SK-N-SH (cell line): ENCODE results near the gene C12orf50. TPM values are rescaled to one million over a fixed set of nuclear protein-coding genes. Genes with fewer than 3 reads are reported as not detected.

Experiments used
- CTCF ChIA-PET: fragments of 300-600, 350-600 bp; formaldehyde crosslinking; extraction: SDS; loops from one replicate; lab custom pipeline; 2021; lab: Yijun Ruan, JAX
- POLR2A ChIA-PET: fragments of 350-600 bp; sonication (Branson Sonifier 250); formaldehyde crosslinking; extraction: SDS; loops from one replicate; lab custom pipeline; 2020; ENCODE audit warnings: antibody characterized with exemption, inconsistent platforms; lab: Yijun Ruan, JAX
- DNase-seq: peaks from one replicate; pipeline ENCODE4 v3.0.0; 2012
- H2AFZ ChIP-seq: fragments of 200-600 bp; sonication (generic); 2 replicates; pipeline ENCODE4 v1.8.1; 2016; ENCODE audit warnings: antibody characterized with exemption, mild to moderate bottlenecking, low read depth
- H3F3A ChIP-seq: fragments of 200-600 bp; sonication (generic); replicated peaks from 2 replicates; pipeline ENCODE3; 2016; ENCODE audit warnings: antibody characterized with exemption, mild to moderate bottlenecking; ENCODE audit not compliant: insufficient read depth
- H3K27ac ChIP-seq, 2 experiments: fragments of 200-500 bp in 1 of 2; fragments of 200-600 bp in 1 of 2; sonication (Bioruptor generic) in 1 of 2; sonication (generic), shearing (Covaris generic) in 1 of 2; 2 replicates each; pipeline versions ENCODE4 v1.5.1 to v1.6.1; 2014 to 2016; ENCODE audit warnings: low read depth in 2 of 2, inconsistent platforms in 1 of 2, low read length in 1 of 2, mild to moderate bottlenecking in 1 of 2, mixed read lengths in 1 of 2
- H3K27me3 ChIP-seq: fragments of 200-600 bp; sonication (generic), shearing (Covaris generic); 2 replicates; pipeline ENCODE4 v1.6.1; 2016; ENCODE audit warnings: mixed run types; ENCODE audit not compliant: insufficient read depth
- H3K36me3 ChIP-seq, 2 experiments: fragments of 200-500 bp in 1 of 2; fragments of 200-600 bp in 1 of 2; sonication (Bioruptor generic) in 1 of 2; sonication (generic) in 1 of 2; replicated peaks in 1 of 2; 2 replicates each; pipeline versions ENCODE3 to v1.5.1; 2014 to 2016; ENCODE audit warnings: low read length in 1 of 2, mild to moderate bottlenecking in 1 of 2; ENCODE audit not compliant: insufficient read depth in 2 of 2, control insufficient read depth in 1 of 2
- H3K4me1 ChIP-seq, 2 experiments: fragments of 200-500 bp in 1 of 2; fragments of 200-600 bp in 1 of 2; sonication (Bioruptor generic) in 1 of 2; sonication (generic), shearing (Covaris generic) in 1 of 2; 2 replicates each; pipeline versions ENCODE4 v1.5.1 to v1.6.1; 2014 to 2016; ENCODE audit warnings: low read depth in 1 of 2, low read length in 1 of 2, mixed run types in 1 of 2; ENCODE audit not compliant: insufficient read depth in 2 of 2, control insufficient read depth in 1 of 2
- H3K4me2 ChIP-seq: fragments of 200-600 bp; sonication (generic), shearing (Covaris generic); 2 replicates; pipeline ENCODE4 v1.6.1; 2017; ENCODE audit warnings: mixed run types
- H3K4me3 ChIP-seq, 2 experiments: fragments of 200-500 bp in 1 of 2; fragments of 200-600 bp in 1 of 2; sonication (Bioruptor generic) in 1 of 2; sonication (generic), shearing (Covaris generic) in 1 of 2; 2 replicates each; pipeline versions ENCODE4 v1.5.1 to v1.8.1; 2014 to 2016; ENCODE audit warnings: low read depth in 2 of 2, inconsistent platforms in 1 of 2, low read length in 1 of 2, mild to moderate bottlenecking in 1 of 2, mixed read lengths in 1 of 2, moderate library complexity in 1 of 2
- H3K79me2 ChIP-seq: fragments of 200-600 bp; sonication (generic); 2 replicates; pipeline ENCODE4 v1.8.1; 2017; ENCODE audit warnings: mild to moderate bottlenecking; ENCODE audit not compliant: insufficient read depth
- H3K9ac ChIP-seq: fragments of 200-600 bp; sonication (generic); 2 replicates; pipeline ENCODE4 v1.6.1; 2017; ENCODE audit warnings: mixed run types
- H3K9me2 ChIP-seq: fragments of 200-600 bp; sonication (generic); 2 replicates; pipeline ENCODE4 v1.6.1; 2017; ENCODE audit warnings: mixed run types
- H3K9me3 ChIP-seq: fragments of 200-600 bp; sonication (generic); 2 replicates; pipeline ENCODE4 v1.6.1; 2017; ENCODE audit warnings: mixed run types, mild to moderate bottlenecking, moderate library complexity
- H4K20me1 ChIP-seq: fragments of 200-600 bp; sonication (generic); 2 replicates; pipeline ENCODE4 v1.6.1; 2017; ENCODE audit warnings: mild to moderate bottlenecking, mixed run types; ENCODE audit not compliant: insufficient read depth
- CHD2 ChIP-seq: fragments of 150-350 bp; IDR thresholded peaks from 2 replicates; pipeline ENCODE4 v1.6.1; 2018; ENCODE audit warnings: low read length; ENCODE audit not compliant: partially characterized antibody
- FOSL2 ChIP-seq: IDR thresholded peaks from 2 replicates; pipeline ENCODE4 v1.4.0; 2012; ENCODE audit warnings: low read depth, mild to moderate bottlenecking, moderate library complexity, borderline replicate concordance
- FOXJ3 ChIP-seq: sonication (generic); formaldehyde crosslinking; IDR thresholded peaks from 2 replicates; pipeline ENCODE4 v1.5.1; 2020; ENCODE audit warnings: mild to moderate bottlenecking, missing genetic modification reagents
- FOXM1 ChIP-seq: IDR thresholded peaks from 2 replicates; pipeline ENCODE4 v1.4.0; 2012; ENCODE audit warnings: low read depth, mild to moderate bottlenecking
- GATA2 ChIP-seq: sonication (generic); formaldehyde crosslinking; IDR thresholded peaks from 2 replicates; pipeline ENCODE4 v1.5.0; 2020; ENCODE audit warnings: mild to moderate bottlenecking, missing genetic modification reagents
- NFIC ChIP-seq: IDR thresholded peaks from 2 replicates; pipeline ENCODE4 v1.4.0; 2012; ENCODE audit warnings: borderline replicate concordance
- RAD21 ChIP-seq: IDR thresholded peaks from 2 replicates; pipeline ENCODE4 v1.6.1; 2012; ENCODE audit warnings: mild to moderate bottlenecking, low read length
- RCOR1 ChIP-seq: fragments of 150-350 bp; IDR thresholded peaks from 2 replicates; pipeline ENCODE4 v1.6.1; 2017; ENCODE audit warnings: antibody characterized with exemption, low read length
- RXRA ChIP-seq: IDR thresholded peaks from 2 replicates; pipeline ENCODE4 v1.4.0; 2012; ENCODE audit warnings: low read depth, mild to moderate bottlenecking, borderline replicate concordance
- TEAD4 ChIP-seq: IDR thresholded peaks from 2 replicates; pipeline ENCODE4 v1.4.0; 2012; ENCODE audit warnings: mild to moderate bottlenecking, borderline replicate concordance; ENCODE audit not compliant: insufficient read depth
- WGBS: methylation state at CpG from one replicate; pipeline ENCODE4 v1.1.6; 2017; ENCODE audit warnings: low lambda C conversion rate; 5-methylcytosine and 5-hydroxymethylcytosine counted together
- polyA plus RNA-seq, 3 experiments: library from polyadenylated mRNA; depleted of rRNA; stranded (reverse); fragments of >200 nt; gene quantifications; 2 replicates each; pipeline ENCODE4 v1.2.3, GENCODE V29; 2012
- TF ChIP-seq, protein P1 (sequence below): IDR thresholded peaks from 2 replicates; pipeline ENCODE4 v1.4.0; 2012; ENCODE audit warnings: low read depth, borderline replicate concordance
- TF ChIP-seq, protein P2 (sequence below): IDR thresholded peaks from 2 replicates; pipeline ENCODE4 v1.6.1; 2012; ENCODE audit warnings: mild to moderate bottlenecking, low read depth, low read length, moderate library complexity
- TF ChIP-seq, protein P3 (sequence below): fragments of 150-350 bp; IDR thresholded peaks from 2 replicates; pipeline ENCODE4 v1.6.1; 2016; ENCODE audit warnings: mild to moderate bottlenecking, low read depth, low read length
- TF ChIP-seq, protein P4 (sequence below): IDR thresholded peaks from 2 replicates; pipeline ENCODE4 v1.4.0; 2012; ENCODE audit warnings: low read depth, borderline replicate concordance

C12orf50 gene
- polyA plus RNA-seq, 1 of the 3 experiments (the other 2 are of a cell fraction), result 0.03 TPM

DNA sequence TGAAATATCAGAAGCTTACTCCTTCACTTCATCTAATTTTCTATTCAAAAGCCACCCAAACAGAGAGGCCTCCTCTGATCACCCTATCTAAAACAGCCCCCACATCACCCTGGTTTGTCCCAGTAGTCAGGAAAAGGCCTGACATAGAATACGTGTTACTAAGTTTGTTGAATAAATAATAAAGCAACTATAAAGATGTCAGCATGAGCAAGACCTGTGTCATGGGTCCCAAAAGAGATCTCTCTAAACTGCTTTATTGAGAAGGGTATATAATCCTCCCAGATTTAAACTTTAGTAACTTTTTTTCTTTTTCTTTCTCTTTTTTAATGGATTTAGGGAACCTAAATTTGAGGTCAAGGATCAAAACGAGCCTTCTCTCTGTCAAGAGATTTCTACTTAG is 27.4 kb upstream of the C12orf50 start:
- POLR2A ChIA-PET, result no interaction called here
- DNase-seq, result no peak
- no peaks in the 10 kb centered on the region; the same call in 1 of the 2 replicates for H3K9me3 ChIP-seq
- WGBS, result 90% methylated on average over 2 of the region's 2 CpGs
- H3K36me3 ChIP-seq, result peaks cover 65 to 70% of the 10 kb centered on the region in 2 experiments
- TF ChIP-seq, protein P1, sequence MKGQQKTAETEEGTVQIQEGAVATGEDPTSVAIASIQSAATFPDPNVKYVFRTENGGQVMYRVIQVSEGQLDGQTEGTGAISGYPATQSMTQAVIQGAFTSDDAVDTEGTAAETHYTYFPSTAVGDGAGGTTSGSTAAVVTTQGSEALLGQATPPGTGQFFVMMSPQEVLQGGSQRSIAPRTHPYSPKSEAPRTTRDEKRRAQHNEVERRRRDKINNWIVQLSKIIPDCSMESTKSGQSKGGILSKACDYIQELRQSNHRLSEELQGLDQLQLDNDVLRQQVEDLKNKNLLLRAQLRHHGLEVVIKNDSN, result no peak
- TF ChIP-seq CHD2 (no peak), RAD21 (no peak), FOXM1 (no peak), RXRA (no peak), NFIC (no peak), TEAD4 (no peak), GATA2 (CRISPR knock-in tag) (no peak), FOXJ3 (no peak), RCOR1 (no peak), FOSL2 (no peak)
- TF ChIP-seq, protein P2, sequence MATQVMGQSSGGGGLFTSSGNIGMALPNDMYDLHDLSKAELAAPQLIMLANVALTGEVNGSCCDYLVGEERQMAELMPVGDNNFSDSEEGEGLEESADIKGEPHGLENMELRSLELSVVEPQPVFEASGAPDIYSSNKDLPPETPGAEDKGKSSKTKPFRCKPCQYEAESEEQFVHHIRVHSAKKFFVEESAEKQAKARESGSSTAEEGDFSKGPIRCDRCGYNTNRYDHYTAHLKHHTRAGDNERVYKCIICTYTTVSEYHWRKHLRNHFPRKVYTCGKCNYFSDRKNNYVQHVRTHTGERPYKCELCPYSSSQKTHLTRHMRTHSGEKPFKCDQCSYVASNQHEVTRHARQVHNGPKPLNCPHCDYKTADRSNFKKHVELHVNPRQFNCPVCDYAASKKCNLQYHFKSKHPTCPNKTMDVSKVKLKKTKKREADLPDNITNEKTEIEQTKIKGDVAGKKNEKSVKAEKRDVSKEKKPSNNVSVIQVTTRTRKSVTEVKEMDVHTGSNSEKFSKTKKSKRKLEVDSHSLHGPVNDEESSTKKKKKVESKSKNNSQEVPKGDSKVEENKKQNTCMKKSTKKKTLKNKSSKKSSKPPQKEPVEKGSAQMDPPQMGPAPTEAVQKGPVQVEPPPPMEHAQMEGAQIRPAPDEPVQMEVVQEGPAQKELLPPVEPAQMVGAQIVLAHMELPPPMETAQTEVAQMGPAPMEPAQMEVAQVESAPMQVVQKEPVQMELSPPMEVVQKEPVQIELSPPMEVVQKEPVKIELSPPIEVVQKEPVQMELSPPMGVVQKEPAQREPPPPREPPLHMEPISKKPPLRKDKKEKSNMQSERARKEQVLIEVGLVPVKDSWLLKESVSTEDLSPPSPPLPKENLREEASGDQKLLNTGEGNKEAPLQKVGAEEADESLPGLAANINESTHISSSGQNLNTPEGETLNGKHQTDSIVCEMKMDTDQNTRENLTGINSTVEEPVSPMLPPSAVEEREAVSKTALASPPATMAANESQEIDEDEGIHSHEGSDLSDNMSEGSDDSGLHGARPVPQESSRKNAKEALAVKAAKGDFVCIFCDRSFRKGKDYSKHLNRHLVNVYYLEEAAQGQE, result no peak
- TF ChIP-seq, protein P3, sequence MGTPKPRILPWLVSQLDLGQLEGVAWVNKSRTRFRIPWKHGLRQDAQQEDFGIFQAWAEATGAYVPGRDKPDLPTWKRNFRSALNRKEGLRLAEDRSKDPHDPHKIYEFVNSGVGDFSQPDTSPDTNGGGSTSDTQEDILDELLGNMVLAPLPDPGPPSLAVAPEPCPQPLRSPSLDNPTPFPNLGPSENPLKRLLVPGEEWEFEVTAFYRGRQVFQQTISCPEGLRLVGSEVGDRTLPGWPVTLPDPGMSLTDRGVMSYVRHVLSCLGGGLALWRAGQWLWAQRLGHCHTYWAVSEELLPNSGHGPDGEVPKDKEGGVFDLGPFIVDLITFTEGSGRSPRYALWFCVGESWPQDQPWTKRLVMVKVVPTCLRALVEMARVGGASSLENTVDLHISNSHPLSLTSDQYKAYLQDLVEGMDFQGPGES, result no peak
- TF ChIP-seq, protein P4, sequence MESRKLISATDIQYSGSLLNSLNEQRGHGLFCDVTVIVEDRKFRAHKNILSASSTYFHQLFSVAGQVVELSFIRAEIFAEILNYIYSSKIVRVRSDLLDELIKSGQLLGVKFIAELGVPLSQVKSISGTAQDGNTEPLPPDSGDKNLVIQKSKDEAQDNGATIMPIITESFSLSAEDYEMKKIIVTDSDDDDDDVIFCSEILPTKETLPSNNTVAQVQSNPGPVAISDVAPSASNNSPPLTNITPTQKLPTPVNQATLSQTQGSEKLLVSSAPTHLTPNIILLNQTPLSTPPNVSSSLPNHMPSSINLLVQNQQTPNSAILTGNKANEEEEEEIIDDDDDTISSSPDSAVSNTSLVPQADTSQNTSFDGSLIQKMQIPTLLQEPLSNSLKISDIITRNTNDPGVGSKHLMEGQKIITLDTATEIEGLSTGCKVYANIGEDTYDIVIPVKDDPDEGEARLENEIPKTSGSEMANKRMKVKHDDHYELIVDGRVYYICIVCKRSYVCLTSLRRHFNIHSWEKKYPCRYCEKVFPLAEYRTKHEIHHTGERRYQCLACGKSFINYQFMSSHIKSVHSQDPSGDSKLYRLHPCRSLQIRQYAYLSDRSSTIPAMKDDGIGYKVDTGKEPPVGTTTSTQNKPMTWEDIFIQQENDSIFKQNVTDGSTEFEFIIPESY, result no peak
- no peaks in the 10 kb centered on the region for H4K20me1 ChIP-seq
- CTCF ChIA-PET, result no interaction called here
- no peaks in the 10 kb centered on the region for H3K79me2 ChIP-seq
- H3K9me2 ChIP-seq, result no peaks in the 10 kb centered on the region
- no peak overlapping the region for H3K4me3 ChIP-seq
- H3K9ac ChIP-seq, result no peak overlapping the region
- H3K4me1 ChIP-seq, result no peaks in the 10 kb centered on the region; a peak in 1 of 4 replicates
- H3K4me2 ChIP-seq, result no peak overlapping the region
- H3K27me3 ChIP-seq, result no peaks in the 10 kb centered on the region
- H3K27ac ChIP-seq, result no peak overlapping the region
- H2AFZ ChIP-seq, result no peak overlapping the region
- H3F3A ChIP-seq, result peaks cover 6% of the 10 kb centered on the region
